OCI-LY1 (cell line): ENCODE data around the gene SLC26A11.

Experiments used
- CTCF ChIP-seq: fragments of 200-600 bp; sonication (generic), shearing (Covaris generic); IDR thresholded peaks from 2 replicates; pipeline ENCODE4 v1.5.1; 2017; ENCODE audit warnings: mild to moderate bottlenecking, antibody characterized with exemption, low read length, moderate library complexity, mixed read lengths
- EZH2 ChIP-seq: fragments of 200-600 bp; sonication (generic), shearing (Covaris generic); IDR thresholded peaks from 2 replicates; pipeline ENCODE4 v1.8.0; 2017; ENCODE audit warnings: borderline replicate concordance, mixed run types, mild to moderate bottlenecking, antibody characterized with exemption, low read length, moderate library complexity, mixed read lengths

- TF ChIP-seq CTCF (no peak), EZH2 (no peak)
These were observed 57.8 kb downstream of the SLC26A11 start for GRCh38 chr17:80277751-80278671.
